ENCODE measurements around the gene CCNI2. TPM values are rescaled to one million over a fixed set of nuclear protein-coding genes. Genes with fewer than 3 reads are reported as not detected.

CCNI2 gene, protein sequence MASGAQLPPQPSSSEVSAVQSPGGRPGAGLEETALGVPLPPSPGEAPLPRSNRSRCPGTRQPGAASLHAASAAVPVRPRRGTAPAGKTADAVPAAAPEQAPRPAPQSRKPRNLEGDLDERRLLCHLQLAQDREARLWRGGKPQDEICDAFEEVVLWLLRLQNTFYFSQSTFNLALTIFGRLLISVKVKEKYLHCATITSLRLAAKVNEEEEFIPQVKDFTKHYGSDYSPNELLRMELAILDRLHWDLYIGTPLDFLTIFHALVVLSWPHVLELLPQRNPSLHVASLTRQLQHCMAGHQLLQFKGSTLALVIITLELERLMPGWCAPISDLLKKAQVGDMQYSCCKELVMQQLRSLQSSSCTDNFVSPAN
- total RNA-seq = 0.60 TPM

DNA sequence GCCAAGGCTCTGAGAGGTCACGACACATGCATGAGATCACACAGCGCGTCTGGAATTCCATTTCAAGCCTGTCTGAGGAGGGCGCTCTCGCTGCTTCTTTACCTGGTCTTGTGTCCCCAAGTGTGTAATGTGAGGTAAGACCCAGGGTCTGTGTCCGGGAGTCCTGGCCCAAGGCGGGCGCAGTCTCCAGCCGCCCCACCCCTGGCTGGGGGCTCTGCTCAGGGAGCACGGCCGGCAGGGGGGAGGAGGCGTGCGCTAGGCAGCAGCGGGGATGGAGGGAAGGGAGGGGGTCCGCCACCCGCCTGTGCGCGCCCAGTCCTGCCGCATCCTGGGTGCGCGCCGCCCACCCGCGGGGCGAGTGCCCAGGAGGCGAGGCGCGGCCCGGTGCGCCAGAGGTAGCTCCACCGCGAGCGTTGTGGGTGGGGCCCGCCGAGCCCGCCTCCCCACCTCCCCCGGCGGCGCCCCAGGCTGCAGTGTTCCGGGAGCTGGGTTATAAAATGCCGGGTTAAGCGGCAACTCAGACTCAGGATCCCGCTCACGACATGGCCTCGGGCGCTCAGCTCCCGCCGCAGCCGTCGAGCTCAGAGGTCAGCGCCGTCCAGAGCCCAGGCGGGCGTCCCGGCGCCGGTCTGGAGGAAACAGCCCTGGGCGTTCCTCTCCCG, at the start of gene CCNI2:
Gene CCNI2 (plus strand): TSS at position 473 of the 662 bp plus-strand sequence. CDS start 70 bp downstream, at position 543.

GRCh38 chr5:132736853-132737833, 10.1 kb upstream of the CCNI2 start, which contains the start of gene KIF3A:
Gene KIF3A, minus strand, starts transcription at chr5:132737546. Its CDS starts 127 bp downstream, at chr5:132737419.

GRCh38 chr5:132777209-132778069, 30.2 kb downstream of the CCNI2 start, which contains the start of gene SEPTIN8:
Gene SEPTIN8, minus strand, starts transcription at chr5:132777239. Its CDS starts 102 bp downstream, at chr5:132777137.

Other genes with a start within 250 kb of the CCNI2 start
- not detected for gene IL5, start 203.9 kb upstream of the CCNI2 start, total RNA-seq
- gene RAD50, start 190.4 kb upstream of the CCNI2 start, total RNA-seq = 46.0 TPM
- not detected for gene IL13, start 89.3 kb upstream of the CCNI2 start, total RNA-seq
- gene IL4, start 73.4 kb upstream of the CCNI2 start, total RNA-seq = not detected
- 49.0 TPM for gene KIF3A, start 9.9 kb upstream of the CCNI2 start, total RNA-seq
- 73.3 TPM for gene SEPTIN8, start 29.8 kb downstream of the CCNI2 start, total RNA-seq
- 2.3 TPM for gene SOWAHA, start 65.9 kb downstream of the CCNI2 start, total RNA-seq
- gene SHROOM1, start 83.2 kb downstream of the CCNI2 start, total RNA-seq = 5.2 TPM
- 1.1 TPM for gene GDF9, start 119.0 kb downstream of the CCNI2 start, total RNA-seq
- gene UQCRQ, start 119.2 kb downstream of the CCNI2 start, total RNA-seq = 78.5 TPM
- gene LEAP2, start 126.2 kb downstream of the CCNI2 start, total RNA-seq = 1.1 TPM
- 126 TPM for gene AFF4, start 216.2 kb downstream of the CCNI2 start, total RNA-seq